ENCODE measurements around the gene NGEF. TPM values are rescaled to one million over a fixed set of nuclear protein-coding genes. Genes with fewer than 3 reads are reported as not detected.

The NGEF gene
- polyA plus RNA-seq, 3 donors = not detected

DNA sequence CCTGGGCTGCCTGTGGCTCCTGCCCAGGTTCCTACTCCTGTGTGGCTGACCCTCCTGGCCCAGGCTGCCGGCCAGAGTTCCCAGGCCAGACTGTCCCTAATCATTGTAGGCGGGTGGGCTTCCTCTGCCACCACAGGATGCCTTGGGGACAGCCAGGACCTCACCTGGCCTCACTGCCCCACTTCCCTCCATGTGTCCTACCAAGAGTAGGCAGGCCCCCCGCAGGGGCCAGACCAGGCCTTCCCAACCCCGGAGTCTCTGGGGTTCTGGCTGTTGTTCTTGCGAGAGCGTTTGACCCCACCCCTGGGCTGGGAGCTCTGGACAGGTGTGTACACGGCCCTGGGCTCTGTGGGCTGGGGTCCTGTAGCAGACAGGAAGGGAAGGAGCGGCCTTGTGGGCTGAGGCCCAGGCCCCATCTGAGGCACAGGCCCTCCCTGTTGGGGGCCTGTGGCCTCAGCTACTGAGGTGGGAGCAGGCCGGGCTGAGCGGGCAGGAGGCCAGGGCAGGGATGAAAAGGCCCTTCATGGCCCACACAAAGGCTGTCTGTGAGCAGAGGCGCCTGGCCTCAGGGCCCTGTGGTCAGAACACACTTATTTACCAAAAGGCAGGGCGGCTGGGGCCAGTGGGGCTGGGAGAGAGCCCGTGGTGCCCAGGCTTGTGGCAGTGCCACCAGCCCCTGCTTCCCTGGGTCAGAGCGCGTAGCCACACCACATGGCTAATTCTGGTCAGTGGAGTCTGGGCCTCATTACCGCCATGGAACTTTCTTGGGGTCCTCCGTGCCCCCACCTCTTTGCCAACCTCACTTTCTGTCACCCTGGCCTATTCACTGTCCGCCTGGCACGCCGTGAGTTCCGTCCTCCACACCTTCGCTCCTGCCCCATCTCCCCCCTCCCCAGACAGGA is 141.0 kb downstream of the NGEF start:
- Mint-ChIP-seq H3K4me1 (peaks cover 22% of the 10 kb centered on the region), H3K9me3 (peaks cover 0 to 7% (median 0%) of the 10 kb centered on the region in 7 donors), H3K27ac (no peak overlapping the region), H3K36me3 (no peaks in the 10 kb centered on the region), H3K4me3 (no peak overlapping the region), H3K27me3 (ENCODE audit: low read depth in 3 of 3) (peaks cover 19 to 25% (median 22%) of the 10 kb centered on the region in 3 donors)
- no peak overlapping the region for H3K4me3 ChIP-seq (replicated peaks in 1 of 3; ENCODE audit: low read depth in 2 of 3, low read length in 3 of 3)
- H3K4me2 ChIP-seq (replicated peaks; ENCODE audit: extremely low read depth, low read length, poor library complexity, severe bottlenecking) = no peak overlapping the region
- no peak overlapping the region for H3K27ac ChIP-seq (ENCODE audit: low read depth in 1 of 2, low read length in 2 of 2)
- no peak overlapping the region for H2AFZ ChIP-seq (ENCODE audit: insufficient read depth, low read depth, low read length, poor library complexity, severe bottlenecking)
- 83% methylated on average over 14 of the region's 22 CpGs for WGBS (ENCODE audit: insufficient coverage)
- intact Hi-C loops (cut with micrococcal nuclease) = no loop called here
- no peak for DNase-seq
- H3K9ac ChIP-seq (ENCODE audit: insufficient read depth, low read length, poor library complexity, severe bottlenecking) = no peak overlapping the region
- no peaks in the 10 kb centered on the region for H4K20me1 ChIP-seq (ENCODE audit: insufficient read depth, low read length)
- TF ChIP-seq, protein P1, sequence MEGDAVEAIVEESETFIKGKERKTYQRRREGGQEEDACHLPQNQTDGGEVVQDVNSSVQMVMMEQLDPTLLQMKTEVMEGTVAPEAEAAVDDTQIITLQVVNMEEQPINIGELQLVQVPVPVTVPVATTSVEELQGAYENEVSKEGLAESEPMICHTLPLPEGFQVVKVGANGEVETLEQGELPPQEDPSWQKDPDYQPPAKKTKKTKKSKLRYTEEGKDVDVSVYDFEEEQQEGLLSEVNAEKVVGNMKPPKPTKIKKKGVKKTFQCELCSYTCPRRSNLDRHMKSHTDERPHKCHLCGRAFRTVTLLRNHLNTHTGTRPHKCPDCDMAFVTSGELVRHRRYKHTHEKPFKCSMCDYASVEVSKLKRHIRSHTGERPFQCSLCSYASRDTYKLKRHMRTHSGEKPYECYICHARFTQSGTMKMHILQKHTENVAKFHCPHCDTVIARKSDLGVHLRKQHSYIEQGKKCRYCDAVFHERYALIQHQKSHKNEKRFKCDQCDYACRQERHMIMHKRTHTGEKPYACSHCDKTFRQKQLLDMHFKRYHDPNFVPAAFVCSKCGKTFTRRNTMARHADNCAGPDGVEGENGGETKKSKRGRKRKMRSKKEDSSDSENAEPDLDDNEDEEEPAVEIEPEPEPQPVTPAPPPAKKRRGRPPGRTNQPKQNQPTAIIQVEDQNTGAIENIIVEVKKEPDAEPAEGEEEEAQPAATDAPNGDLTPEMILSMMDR (IDR thresholded peaks at IDR 0.05) = no peak
- peaks cover 6 to 16% of the 10 kb centered on the region in 2 donors for H3K27me3 ChIP-seq (ENCODE audit: control insufficient read depth in 2 of 2, insufficient read depth in 2 of 2, low read length in 2 of 2)
- no peaks in the 10 kb centered on the region for H3K79me2 ChIP-seq (ENCODE audit: insufficient read depth, low read length)
- peaks cover 17 to 30% of the 10 kb centered on the region in 2 donors for H3K4me1 ChIP-seq (ENCODE audit: control insufficient read depth in 1 of 2, insufficient read depth in 2 of 2, low read length in 2 of 2)
- no peaks in the 10 kb centered on the region for H3K9me3 ChIP-seq (replicated peaks in 1 of 2; ENCODE audit: control insufficient read depth in 1 of 2, insufficient read depth in 1 of 2, low read length in 2 of 2)
- no peaks in the 10 kb centered on the region for H3K36me3 ChIP-seq (replicated peaks in 1 of 2; ENCODE audit: control insufficient read depth in 1 of 2, insufficient read depth in 2 of 2, low read length in 2 of 2)

DNA sequence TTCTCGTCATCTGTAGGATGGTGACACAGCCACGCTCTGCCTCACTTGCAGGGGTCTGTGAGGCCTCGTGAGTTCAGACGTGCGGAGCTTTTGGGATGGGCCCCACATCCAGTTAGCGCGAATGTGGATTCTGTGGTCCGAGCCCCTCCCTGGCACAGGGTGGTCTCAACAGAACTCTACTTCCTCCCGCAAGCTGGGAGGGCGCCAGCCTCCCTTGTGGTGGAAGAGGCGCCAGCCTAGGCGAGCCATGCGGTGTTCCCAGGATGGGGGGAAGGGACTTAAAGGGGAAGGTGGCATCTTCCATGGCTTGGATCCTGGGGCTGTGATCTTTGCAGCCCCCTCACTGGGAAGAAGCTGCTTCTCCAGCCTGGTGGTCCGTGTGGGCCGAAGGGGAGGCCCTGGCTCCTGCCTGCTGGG is 141.6 kb downstream of the NGEF start:
- H4K20me1 ChIP-seq (ENCODE audit: insufficient read depth, low read length) = no peaks in the 10 kb centered on the region
- peaks cover 17 to 24% of the 10 kb centered on the region in 2 donors for H3K4me1 ChIP-seq (ENCODE audit: control insufficient read depth in 1 of 2, insufficient read depth in 2 of 2, low read length in 2 of 2)
- no peaks in the 10 kb centered on the region for H3K36me3 ChIP-seq (replicated peaks in 1 of 2; ENCODE audit: control insufficient read depth in 1 of 2, insufficient read depth in 2 of 2, low read length in 2 of 2)
- H3K4me3 Mint-ChIP-seq = no peak overlapping the region
- H2AFZ ChIP-seq (ENCODE audit: insufficient read depth, low read depth, low read length, poor library complexity, severe bottlenecking) = no peak overlapping the region
- H3K27ac Mint-ChIP-seq = no peak overlapping the region
- no peaks in the 10 kb centered on the region for H3K9me3 ChIP-seq (replicated peaks in 1 of 2; ENCODE audit: control insufficient read depth in 1 of 2, insufficient read depth in 1 of 2, low read length in 2 of 2)
- intact Hi-C loops (cut with micrococcal nuclease) = no loop called here
- TF ChIP-seq, protein P1 (IDR thresholded peaks at IDR 0.05) = no peak
- no peak overlapping the region for H3K4me2 ChIP-seq (replicated peaks; ENCODE audit: extremely low read depth, low read length, poor library complexity, severe bottlenecking)
- peaks cover 0 to 7% (median 0%) of the 10 kb centered on the region in 7 donors for H3K9me3 Mint-ChIP-seq
- H3K79me2 ChIP-seq (ENCODE audit: insufficient read depth, low read length) = no peaks in the 10 kb centered on the region
- no peak overlapping the region for H3K9ac ChIP-seq (ENCODE audit: insufficient read depth, low read length, poor library complexity, severe bottlenecking)
- H3K4me1 Mint-ChIP-seq = peaks cover 22% of the 10 kb centered on the region
- H3K27ac ChIP-seq (ENCODE audit: low read depth in 1 of 2, low read length in 2 of 2) = no peak overlapping the region
- no peaks in the 10 kb centered on the region for H3K36me3 Mint-ChIP-seq
- peaks cover 5 to 12% of the 10 kb centered on the region in 2 donors for H3K27me3 ChIP-seq (ENCODE audit: control insufficient read depth in 2 of 2, insufficient read depth in 2 of 2, low read length in 2 of 2)
- H3K27me3 Mint-ChIP-seq (ENCODE audit: low read depth in 3 of 3) = peaks cover 17 to 19% (median 19%) of the 10 kb centered on the region in 3 donors
- no peak for DNase-seq
- WGBS (ENCODE audit: insufficient coverage) = 39% methylated on average over 13 of the region's 15 CpGs
- H3K4me3 ChIP-seq (replicated peaks in 1 of 3; ENCODE audit: low read depth in 2 of 3, low read length in 3 of 3) = no peak overlapping the region

Measured in CD14-positive monocyte (primary cell).